Gastrocnemius medialis (tissue), 4 donors: ENCODE data around the gene EMC6. TPM values are rescaled to one million over a fixed set of nuclear protein-coding genes. Genes with fewer than 3 reads are reported as not detected.

Source experiments
- ATAC-seq, 2 donors: fragments of 150-250 bp; one replicate each; pipeline ENCODE4 v1.9.1; 2016
- DNase-seq, 2 donors: peaks; one replicate each; pipeline ENCODE4 v3.0.0-alpha.2; 2019
- H3K27ac ChIP-seq, 4 donors: fragments of 200-600 bp; sonication (generic); 1 replicate in 1 of 4; 2 replicates in 3 of 4; pipeline ENCODE4 v1.5.1; 2016 to 2018; ENCODE audit warnings: mild to moderate bottlenecking in 2 of 4, moderate library complexity in 1 of 4
- H3K27me3 ChIP-seq, 3 donors: fragments of 200-600 bp; sonication (generic) in 2 of 3; 1 replicate in 1 of 3; 2 replicates in 2 of 3; pipeline versions ENCODE4 v1.5.1 to v1.6.0; 2016 to 2019; ENCODE audit warnings: mild to moderate bottlenecking in 1 of 3, moderate library complexity in 1 of 3
- H3K36me3 ChIP-seq, 2 donors: fragments of 200-600 bp; sonication (generic) in 1 of 2; one replicate each; pipeline ENCODE4 v1.5.1; 2017 to 2018
- H3K4me1 ChIP-seq, 2 donors: fragments of 200-600 bp; sonication (generic) in 1 of 2; one replicate each; pipeline ENCODE4 v1.5.1; 2016 to 2017; ENCODE audit warnings: mild to moderate bottlenecking in 2 of 2
- H3K4me3 ChIP-seq, 4 donors: fragments of 200-600 bp; sonication (generic) in 3 of 4; 1 replicate in 1 of 4; 2 replicates in 3 of 4; pipeline ENCODE4 v1.5.1; 2016 to 2019; ENCODE audit warnings: mild to moderate bottlenecking in 2 of 4
- H3K9me3 ChIP-seq, 3 donors: fragments of 200-600 bp; sonication (generic) in 2 of 3; 1 replicate in 1 of 3; 2 replicates in 2 of 3; pipeline ENCODE4 v1.5.1; 2016 to 2019
- CTCF ChIP-seq, 5 experiments: fragments of 450-650 bp in 3 of 5; fragments of 200-600 bp in 2 of 5; sonication (generic) in 2 of 5; IDR thresholded peaks in 4 of 5; conservative IDR thresholded peaks in 1 of 5; 1 replicate in 4 of 5; 2 replicates in 1 of 5; pipeline ENCODE4 v1.5.1; 2016 to 2019; ENCODE audit warnings: antibody characterized with exemption in 5 of 5, mild to moderate bottlenecking in 3 of 5, moderate library complexity in 3 of 5
- POLR2A ChIP-seq, 2 donors: fragments of 450-650 bp; IDR thresholded peaks; one replicate each; pipeline ENCODE4 v1.6.1; 2017; ENCODE audit warnings: antibody characterized with exemption in 2 of 2, mild to moderate bottlenecking in 2 of 2, moderate library complexity in 2 of 2
- in situ Hi-C, 4 donors: fragments of 200-750 bp; cut with MboI; loops; one replicate each; pipeline versions ENCODE4 v1.15.0 to v1.8.0; 2017; ENCODE audit warnings: low sequenced_read_pairs in 4 of 4
- intact Hi-C: fragments of 100-400 bp; cut with DNase I; formaldehyde crosslinking; loops from one replicate; pipeline ENCODE4 v1.15.1; 2023; ENCODE audit warnings: low total_unique reads
- total RNA-seq, 4 donors: library from RNA; depleted of rRNA; stranded (reverse); fragments of >200 nt; gene quantifications; one replicate each; pipeline versions ENCODE4 v1.1.0 to v1.2.3, GENCODE V29; 2016

The EMC6 gene
- total RNA-seq, 4 donors from 2014 or later = 40.6 to 73.8 (median 54.5) TPM

DNA sequence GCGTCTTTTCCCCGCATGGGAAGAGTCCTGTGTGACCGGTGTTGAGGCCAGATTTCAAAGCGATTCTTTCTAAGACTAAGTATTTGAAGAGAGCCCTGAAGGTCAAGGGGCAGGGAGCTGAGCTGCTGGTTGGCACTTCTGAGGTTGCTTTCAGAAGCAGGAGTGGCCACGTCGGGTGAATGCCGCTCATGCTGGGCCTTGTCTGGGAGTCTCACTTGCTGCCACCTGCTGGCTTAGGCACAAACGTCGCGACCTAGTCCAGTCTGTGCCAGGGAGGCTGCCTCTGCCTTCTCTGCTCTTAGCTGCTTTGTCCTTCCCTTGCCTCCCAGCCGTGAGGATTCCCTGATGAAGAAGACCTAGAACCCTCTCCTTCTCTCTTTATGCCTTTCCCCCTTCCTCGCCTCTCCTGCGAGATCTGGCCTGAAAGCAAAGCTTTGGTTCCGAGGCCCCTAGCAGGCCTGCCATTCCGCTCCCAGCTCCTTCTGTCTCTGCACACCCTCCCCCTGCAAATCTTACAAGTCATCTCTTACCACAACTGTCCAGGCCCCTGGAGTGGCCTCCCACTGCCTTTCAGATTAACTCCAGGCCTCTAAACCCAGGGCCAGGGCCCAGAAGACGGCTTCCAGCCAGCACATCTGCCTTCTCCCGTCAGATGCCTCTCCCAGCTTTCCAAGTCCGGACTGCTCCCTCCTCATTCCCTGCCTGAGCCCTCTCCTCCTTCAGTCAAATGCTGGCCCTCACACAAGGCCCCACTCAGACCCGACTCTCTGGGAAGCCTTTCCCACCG, 20.6 kb upstream of the EMC6 start:
- TF ChIP-seq POLR2A (IDR thresholded peaks at IDR 0.05) (no peak), CTCF (IDR thresholded peaks at IDR 0.05 in 4 of 5, conservative IDR thresholded peaks at IDR 0.05 in 1 of 5) (peak in 3 of 5 experiments; percentile 18 to 47 (median 38))
- intact Hi-C loops = no loop called here
- H3K4me3 ChIP-seq = no peak overlapping the region
- ATAC-seq = peak; percentile 61 to 72
- H3K27ac ChIP-seq = no peak overlapping the region
- H3K4me1 ChIP-seq = no peaks in the 10 kb centered on the region
- peak in 1 of 2 donors; percentile 50 for DNase-seq
- in situ Hi-C loops = no loop called here
- peaks cover 0 to 51% of the 10 kb centered on the region in 2 donors for H3K36me3 ChIP-seq
- no peaks in the 10 kb centered on the region for H3K9me3 ChIP-seq
- no peaks in the 10 kb centered on the region for H3K27me3 ChIP-seq

DNA sequence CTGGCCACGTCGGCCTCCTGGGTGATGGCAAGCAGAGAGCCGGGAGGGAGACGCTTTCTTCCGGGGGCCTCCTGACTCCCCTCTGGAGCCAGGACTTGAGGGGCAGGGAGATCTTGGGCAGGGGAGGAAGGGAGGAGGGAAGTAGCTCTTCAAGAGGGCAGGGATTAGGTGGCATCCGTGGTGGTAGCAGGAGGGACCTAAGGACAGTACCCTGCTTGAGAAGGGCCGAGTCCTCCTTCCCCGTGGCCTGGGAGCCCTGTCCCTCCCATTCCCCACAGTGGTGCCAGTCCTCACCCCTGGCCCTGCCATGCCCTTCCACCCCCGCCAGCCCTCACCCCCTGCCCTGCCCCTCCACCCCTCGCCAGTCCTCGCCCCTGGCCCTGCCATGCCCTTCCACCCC, 12.8 kb upstream of the EMC6 start:
- intact Hi-C loops (no loop called here), in situ Hi-C loops (no loop called here)
- Histone ChIP-seq H3K27ac (no peak overlapping the region), H3K27me3 (no peaks in the 10 kb centered on the region), H3K4me1 (peaks cover 9 to 23% of the 10 kb centered on the region in 2 donors), H3K4me3 (no peak overlapping the region), H3K9me3 (no peaks in the 10 kb centered on the region), H3K36me3 (peaks cover 0 to 26% of the 10 kb centered on the region in 2 donors)
- DNase-seq (no peak), ATAC-seq (no peak)
- no peak for TF ChIP-seq POLR2A (IDR thresholded peaks at IDR 0.05)
- no peak for TF ChIP-seq CTCF (IDR thresholded peaks at IDR 0.05 in 4 of 5, conservative IDR thresholded peaks at IDR 0.05 in 1 of 5)

DNA sequence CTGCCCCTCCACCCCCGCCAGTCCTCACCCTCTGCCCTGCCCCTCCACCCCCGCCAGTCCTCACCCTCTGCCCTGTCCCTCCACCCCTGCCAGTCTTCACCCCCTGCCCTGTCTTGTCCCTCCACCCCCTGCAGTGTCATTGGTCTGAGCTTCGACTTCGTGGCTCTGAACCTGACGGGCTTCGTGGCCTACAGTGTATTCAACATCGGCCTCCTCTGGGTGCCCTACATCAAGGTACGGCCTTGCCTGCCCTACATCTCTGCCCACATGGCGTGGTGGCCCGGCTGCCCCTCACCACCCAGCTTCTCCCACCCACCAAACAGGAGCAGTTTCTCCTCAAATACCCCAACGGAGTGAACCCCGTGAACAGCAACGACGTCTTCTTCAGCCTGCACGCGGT, 12.3 kb upstream of the EMC6 start:
- H3K27ac ChIP-seq = no peak overlapping the region
- ATAC-seq = no peak
- in situ Hi-C loops = no loop called here
- TF ChIP-seq CTCF (IDR thresholded peaks at IDR 0.05 in 4 of 5, conservative IDR thresholded peaks at IDR 0.05 in 1 of 5) = no peak
- no peak for TF ChIP-seq POLR2A (IDR thresholded peaks at IDR 0.05)
- no peak overlapping the region for H3K4me3 ChIP-seq
- intact Hi-C loops = no loop called here
- no peak for DNase-seq
- peaks cover 9 to 23% of the 10 kb centered on the region in 2 donors for H3K4me1 ChIP-seq
- no peaks in the 10 kb centered on the region for H3K9me3 ChIP-seq
- H3K36me3 ChIP-seq = peaks cover 0 to 26% of the 10 kb centered on the region in 2 donors
- no peaks in the 10 kb centered on the region for H3K27me3 ChIP-seq

- Histone ChIP-seq H3K9me3 (no peaks in the 10 kb centered on the region), H3K4me3 (no peak overlapping the region), H3K27ac (no peak overlapping the region), H3K36me3 (peaks cover 0 to 26% of the 10 kb centered on the region in 2 donors), H3K27me3 (no peaks in the 10 kb centered on the region), H3K4me1 (peaks cover 9 to 23% of the 10 kb centered on the region in 2 donors)
- intact Hi-C loops = no loop called here
- no peak for ATAC-seq
- DNase-seq = no peak
- in situ Hi-C loops = no loop called here
- TF ChIP-seq CTCF (IDR thresholded peaks at IDR 0.05 in 4 of 5, conservative IDR thresholded peaks at IDR 0.05 in 1 of 5) = no peak
- no peak for TF ChIP-seq POLR2A (IDR thresholded peaks at IDR 0.05)
Measured at GRCh38 chr17:3656755-3657587, 11.6 kb upstream of the EMC6 start.
